Mononuclear cell (primary cell): ENCODE measurements around the gene MSMB. TPM values are rescaled to one million over a fixed set of nuclear protein-coding genes. Genes with fewer than 3 reads are reported as not detected.

Experiments
- H3K27me3 ChIP-seq: 2 replicates; pipeline ENCODE4 v1.6.0; 2011; ENCODE audit warnings: low read length, control low read depth; ENCODE audit not compliant: insufficient read depth
- H3K4me1 ChIP-seq: 2 replicates; pipeline ENCODE4 v1.5.1; 2011; ENCODE audit warnings: mild to moderate bottlenecking, low read length, control low read depth; ENCODE audit not compliant: insufficient read depth
- H3K4me3 ChIP-seq: 2 replicates; pipeline ENCODE4 v1.5.1; 2011; ENCODE audit warnings: mild to moderate bottlenecking, low read length, moderate library complexity
- H3K9me3 ChIP-seq: 2 replicates; pipeline ENCODE4 v1.5.1; 2011; ENCODE audit warnings: low read depth, mild to moderate bottlenecking, control low read depth, low read length
- total RNA-seq: library from RNA; depleted of rRNA; stranded (reverse); fragments of >200 nt; gene quantifications from one replicate; pipeline ENCODE4 v1.2.3, GENCODE V29; 2012

The MSMB gene
- total RNA-seq, 1 donor, result not detected

DNA sequence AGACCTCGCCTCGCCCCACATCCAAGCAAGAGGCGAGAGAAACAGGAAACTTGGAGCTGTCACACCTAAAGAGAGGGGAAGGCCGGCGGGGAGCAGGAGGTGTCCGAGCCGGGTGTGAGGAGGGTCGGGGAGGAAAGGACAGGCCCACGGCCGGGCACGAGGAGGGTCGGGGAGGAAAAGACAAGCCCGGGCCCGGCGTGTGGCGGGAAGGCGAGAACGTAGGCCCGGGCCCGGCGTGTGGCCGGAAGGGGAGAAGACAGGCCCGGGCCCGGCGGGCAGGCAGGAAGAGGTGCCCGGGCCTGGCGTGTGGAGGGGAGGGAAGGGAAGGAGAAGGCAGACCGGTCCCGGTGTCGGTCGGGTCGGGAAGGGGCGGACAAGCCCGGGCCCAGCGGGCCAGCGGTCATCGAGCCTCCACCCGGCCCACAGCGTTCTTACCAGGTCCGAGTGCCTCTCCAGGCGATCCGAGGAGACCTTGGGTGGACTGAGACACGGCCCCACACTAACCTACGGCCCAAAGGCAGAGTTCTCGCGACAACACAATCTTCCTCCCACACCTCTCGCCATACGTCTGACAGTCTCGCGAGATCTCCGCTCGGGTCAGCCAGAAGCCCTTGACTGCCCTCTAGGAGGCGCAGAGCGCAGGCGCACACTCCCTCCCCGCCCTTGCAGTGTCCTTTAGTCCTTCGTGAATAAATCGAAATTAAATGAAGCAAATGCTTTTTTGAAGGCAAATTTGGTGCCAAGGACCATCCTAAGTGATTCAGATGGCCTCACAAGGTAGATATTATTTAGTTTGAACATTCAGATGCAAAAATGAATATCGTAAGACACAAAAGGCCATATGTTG is 15.8 kb downstream of the MSMB start, which contains the start of gene NCOA4:
Gene NCOA4, minus strand, starts transcription at position 533 of the 847 bp plus-strand sequence. CDS start 13,943 bp downstream, outside the sequence.
- Histone ChIP-seq H3K4me3 (peak within 1 kb of the TSS; percentile 82), H3K4me1 (peaks cover 53% of the 10 kb centered on the region), H3K9me3 (no peaks in the 10 kb centered on the region), H3K27me3 (no peaks in the 10 kb centered on the region)

DNA sequence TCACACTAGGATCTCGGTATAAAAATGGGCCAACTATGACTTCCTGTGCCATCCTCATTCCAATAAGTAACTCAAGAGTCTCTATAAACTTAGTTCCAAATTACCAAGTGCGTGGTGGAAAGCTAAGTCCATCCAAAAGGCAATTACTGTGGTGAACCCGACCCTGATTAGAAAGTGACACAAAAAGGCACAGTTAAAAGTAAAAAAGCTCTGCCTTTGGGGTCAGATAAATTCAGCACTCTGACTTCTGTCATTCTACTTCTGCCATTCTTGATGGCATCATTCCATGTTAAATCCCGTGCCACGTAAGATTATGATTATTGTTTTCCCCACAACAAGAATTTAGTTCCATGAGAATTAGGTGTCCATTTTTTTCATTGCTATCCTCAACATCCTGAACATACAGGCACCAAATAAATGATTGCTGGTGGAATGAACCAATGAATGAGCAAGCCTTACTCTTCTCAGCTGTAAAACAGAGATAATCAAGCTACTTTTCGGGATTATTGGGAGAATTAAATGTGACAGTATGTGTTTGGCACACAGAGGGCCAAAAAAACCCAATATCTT is 16.5 kb downstream of the MSMB start:
- Histone ChIP-seq H3K27me3 (no peaks in the 10 kb centered on the region), H3K4me3 (peak overlapping the region; percentile 82), H3K4me1 (peaks cover 60% of the 10 kb centered on the region), H3K9me3 (no peaks in the 10 kb centered on the region)

DNA sequence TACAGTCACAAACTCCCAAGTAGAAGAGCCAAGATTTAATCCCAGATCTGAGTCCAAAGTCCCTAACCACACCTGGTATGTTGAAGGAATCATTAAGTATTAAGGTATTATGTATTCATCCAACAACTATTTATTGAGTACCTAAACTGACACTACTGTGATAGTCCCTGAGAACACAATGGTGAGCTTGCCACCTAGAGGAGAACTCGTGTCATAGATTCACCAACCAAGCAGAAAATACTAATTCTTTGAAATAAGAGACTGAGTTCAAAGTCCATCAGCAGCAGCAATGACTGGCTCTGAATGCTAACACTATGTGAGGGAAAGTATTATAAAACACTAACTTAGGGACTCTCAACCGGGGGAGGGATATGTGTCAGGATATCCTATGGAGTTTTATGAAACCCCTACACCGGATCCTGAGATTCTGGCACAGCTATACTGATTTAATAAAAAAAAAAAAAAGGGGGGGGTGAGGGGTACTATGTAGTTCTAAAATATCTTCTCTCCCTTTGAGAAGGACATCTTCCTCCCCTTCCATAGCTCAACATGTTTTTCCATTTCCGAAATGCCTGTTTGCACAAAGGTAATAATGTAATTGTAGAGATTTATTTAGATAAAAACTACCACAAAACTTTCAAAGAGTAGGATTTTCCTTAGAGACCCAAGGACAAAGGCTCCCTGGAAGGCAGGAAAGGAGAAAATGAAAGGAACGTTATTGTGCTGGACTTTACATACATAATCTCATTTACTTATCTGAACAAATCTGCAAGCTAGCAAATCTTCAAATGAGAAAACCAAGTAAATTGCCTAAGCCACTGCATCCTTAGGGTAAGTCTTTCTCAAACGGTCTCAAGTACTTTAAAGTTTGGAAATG is 17.2 kb downstream of the MSMB start:
- Histone ChIP-seq H3K9me3 (no peaks in the 10 kb centered on the region), H3K27me3 (no peaks in the 10 kb centered on the region), H3K4me3 (peak overlapping the region; percentile 82), H3K4me1 (peaks cover 62% of the 10 kb centered on the region)

DNA sequence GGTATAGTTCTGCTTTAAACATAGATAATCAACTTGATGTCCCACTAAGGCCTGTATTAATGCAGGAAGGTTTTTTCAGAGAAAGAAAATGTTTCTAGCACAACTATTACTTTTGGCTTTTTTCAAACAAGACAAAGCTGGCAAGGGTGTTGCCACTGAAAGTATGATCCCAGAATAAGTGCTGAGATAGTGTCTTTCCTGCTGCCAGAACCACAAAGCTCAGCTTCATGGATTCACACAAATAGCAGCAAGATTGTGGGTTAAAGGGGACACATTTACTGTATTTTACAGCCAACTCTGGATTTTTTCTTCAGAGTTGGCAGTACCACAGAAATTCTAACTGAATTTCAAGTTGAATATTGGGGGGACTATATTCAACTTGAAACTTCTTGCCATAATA is 20.0 kb downstream of the MSMB start:
- H3K27me3 ChIP-seq, result no peaks in the 10 kb centered on the region
- H3K4me3 ChIP-seq, result no peak overlapping the region
- peaks cover 72% of the 10 kb centered on the region for H3K4me1 ChIP-seq
- no peaks in the 10 kb centered on the region for H3K9me3 ChIP-seq

DNA sequence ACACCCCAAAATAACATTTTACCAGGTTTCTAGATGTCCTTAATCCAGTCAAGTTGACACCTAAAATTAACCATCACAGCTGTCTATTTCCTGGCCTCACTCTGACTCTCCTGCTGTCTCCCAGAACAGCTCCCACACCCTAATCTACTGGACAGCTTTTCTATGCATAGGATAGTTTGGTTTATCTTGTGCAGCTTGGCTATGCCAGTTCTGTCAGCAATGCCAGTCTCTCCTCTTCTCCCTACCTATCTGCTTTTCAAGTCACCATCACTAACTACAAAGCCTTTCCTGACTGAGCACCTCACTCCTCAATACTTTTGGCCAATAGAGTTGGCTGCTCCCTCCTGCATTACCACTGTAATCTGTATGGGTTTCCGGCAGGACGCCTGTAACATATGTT is 20.7 kb downstream of the MSMB start:
- peaks cover 72% of the 10 kb centered on the region for H3K4me1 ChIP-seq
- no peaks in the 10 kb centered on the region for H3K27me3 ChIP-seq
- H3K9me3 ChIP-seq, result no peaks in the 10 kb centered on the region
- H3K4me3 ChIP-seq, result no peak overlapping the region

DNA sequence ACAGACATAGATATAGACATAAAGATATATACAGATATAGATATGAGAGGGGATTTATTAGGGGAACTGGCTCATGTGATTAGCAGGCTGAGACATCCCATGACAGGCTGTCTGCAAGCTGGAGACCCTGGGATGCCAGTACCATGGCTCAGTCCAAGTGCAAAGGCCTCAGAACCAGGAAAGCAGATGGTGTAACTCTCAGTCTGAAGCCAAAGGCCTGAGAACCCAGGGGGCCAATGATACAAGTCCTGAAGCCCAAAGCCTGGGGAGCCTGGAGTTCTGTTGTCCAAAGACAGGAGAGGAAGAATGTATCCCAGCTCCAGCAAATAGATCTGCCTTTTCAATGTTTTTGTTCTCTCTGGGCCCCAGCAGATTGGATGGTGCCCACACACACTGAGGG is 21.1 kb downstream of the MSMB start:
- H3K27me3 ChIP-seq, result no peaks in the 10 kb centered on the region
- no peak overlapping the region for H3K4me3 ChIP-seq
- H3K4me1 ChIP-seq, result peaks cover 75% of the 10 kb centered on the region
- H3K9me3 ChIP-seq, result no peaks in the 10 kb centered on the region

DNA sequence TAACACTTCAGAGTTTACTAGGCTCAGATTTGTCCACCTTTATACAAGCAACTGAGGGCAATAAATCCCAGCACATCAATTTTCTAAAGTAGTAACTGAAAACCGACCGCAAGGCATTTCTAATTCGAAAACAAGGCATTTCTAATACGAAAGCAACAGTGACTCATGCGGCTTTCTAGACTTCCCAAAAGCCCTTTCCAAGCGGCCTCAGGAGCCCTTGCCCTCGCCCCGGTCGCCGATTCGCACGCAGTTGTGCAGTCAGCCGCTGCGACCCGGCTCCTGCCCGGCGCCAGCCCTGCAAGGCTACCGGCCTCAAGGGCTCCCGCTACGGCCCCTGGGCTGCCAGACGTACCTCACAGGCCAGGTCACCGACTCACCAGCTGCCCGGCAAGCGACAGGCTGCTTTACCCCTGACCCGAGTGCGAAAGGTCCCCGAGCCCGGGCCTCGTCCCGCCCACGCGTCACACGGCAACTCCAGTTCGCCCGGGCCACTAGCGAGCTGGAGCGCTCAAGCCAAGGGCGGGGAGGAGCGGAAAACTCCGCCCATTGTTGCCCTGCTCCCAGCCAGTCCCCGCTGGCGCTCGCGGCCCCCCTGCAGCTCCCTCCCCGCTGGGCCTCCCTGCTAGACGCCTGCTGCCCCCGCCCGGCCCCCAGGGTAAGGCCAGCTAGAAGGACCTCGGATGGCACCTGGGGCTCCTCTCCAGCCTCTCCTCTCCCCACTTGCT is 22.9 kb downstream of the MSMB start:
- H3K4me3 ChIP-seq, result peak overlapping the region; percentile 59
- H3K27me3 ChIP-seq, result no peaks in the 10 kb centered on the region
- H3K9me3 ChIP-seq, result no peaks in the 10 kb centered on the region
- peaks cover 75% of the 10 kb centered on the region for H3K4me1 ChIP-seq

DNA sequence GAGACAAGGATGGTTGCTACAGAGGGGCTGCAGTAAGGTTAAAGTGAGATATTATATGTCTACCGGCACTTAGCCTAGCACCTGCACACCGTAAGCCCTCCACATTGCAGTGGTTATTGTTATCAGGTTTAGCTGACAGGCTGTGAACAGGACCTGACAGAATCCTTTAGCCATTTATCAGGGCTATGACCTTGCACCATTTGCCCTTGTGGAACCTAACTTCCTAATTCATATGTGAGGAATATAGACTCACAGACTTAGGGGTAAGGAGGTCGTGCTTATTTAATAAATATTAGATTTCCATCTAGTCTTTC is 25.8 kb downstream of the MSMB start:
- H3K4me3 ChIP-seq, result peak overlapping the region; percentile 59
- peaks cover 67% of the 10 kb centered on the region for H3K4me1 ChIP-seq
- no peaks in the 10 kb centered on the region for H3K27me3 ChIP-seq
- no peaks in the 10 kb centered on the region for H3K9me3 ChIP-seq

DNA sequence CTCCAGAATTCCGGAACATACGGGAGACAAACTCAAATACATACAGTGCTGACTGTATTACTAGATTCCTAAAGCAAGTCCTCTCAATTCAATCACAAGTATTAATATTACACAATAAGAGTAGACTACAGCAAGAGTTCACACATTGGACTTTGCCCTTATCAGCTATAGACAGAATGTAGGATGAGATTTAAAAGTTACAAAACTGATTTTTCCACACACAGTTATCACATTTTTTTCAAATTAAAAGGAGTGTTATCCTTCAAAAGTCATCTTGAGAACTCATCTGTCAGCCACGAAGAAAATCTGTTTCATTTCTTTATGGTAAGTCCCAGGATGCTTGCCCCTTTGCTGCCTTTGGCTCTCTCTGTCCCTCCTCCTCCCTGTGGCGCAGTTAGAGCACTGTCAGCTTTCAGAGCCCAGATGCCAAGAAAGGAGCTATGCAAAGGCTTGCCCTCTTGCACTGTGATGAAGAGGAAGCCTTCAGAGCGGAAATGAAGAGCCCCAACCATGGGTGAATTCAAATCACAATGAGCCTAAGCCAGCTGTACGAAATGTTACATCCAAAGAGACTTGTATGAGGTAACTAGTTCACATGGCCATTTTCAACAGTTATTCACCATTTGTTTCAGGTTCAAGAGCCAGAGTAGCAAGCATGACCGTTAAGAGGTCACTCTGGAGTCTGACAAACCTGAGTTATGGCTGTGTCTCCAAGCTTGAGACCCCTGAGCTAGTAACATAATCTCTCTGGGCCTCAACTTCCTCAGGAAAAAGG is 26.3 kb downstream of the MSMB start:
- Histone ChIP-seq H3K9me3 (no peaks in the 10 kb centered on the region), H3K4me3 (peak overlapping the region; percentile 59), H3K27me3 (no peaks in the 10 kb centered on the region), H3K4me1 (peaks cover 61% of the 10 kb centered on the region)

DNA sequence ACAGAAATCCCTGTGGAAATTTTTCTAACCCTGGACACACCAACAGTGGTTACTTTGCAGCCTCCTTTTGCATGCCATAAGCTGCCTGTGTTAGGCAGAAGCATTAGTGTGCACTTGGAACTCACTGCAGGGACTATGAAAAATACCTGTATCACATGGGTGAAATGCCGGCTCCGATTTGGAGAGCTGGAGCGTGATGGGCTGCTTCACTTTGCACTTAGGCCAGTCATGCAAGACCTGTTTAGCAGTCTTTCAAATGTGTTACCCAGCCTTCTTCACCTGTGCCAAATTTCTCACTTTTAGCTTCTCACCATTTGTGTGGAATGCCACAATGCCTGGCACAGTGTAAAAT is 26.9 kb downstream of the MSMB start:
- H3K27me3 ChIP-seq, result no peaks in the 10 kb centered on the region
- peak overlapping the region; percentile 9 for H3K4me3 ChIP-seq
- H3K9me3 ChIP-seq, result no peaks in the 10 kb centered on the region
- peaks cover 59% of the 10 kb centered on the region for H3K4me1 ChIP-seq

DNA sequence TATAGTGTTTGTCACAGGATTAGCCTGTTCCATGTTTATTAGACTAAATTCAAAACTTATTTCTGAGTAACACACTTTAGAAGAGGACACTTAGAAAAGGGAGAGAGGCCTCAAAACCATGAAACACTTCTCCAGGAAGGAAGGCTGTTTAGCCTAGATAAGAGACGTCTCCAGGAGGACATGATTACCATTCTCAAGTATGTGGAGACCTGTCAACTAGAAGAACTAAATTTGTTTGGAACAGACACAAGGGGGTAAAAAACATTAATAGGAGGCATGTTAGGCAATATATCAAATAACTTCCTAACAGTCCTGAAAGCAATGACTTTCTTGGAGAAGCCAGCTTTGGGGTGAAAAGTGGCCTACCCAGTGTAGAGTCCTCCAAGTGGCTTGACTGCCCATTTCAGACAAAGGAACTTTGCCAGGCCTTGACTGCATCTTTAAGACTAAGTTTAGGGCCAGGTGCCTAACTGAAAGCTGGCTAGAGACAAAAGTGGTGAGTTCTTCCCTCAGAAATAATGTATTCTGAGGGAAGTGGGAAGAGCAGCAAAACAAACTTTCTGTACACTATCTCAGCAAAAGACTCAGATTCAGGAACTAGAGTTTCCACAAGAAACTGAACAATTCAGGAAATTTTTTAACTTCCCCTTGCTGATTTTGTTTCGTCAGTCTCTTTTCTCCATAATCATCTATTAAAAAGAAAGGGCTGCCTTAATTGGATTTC is 27.5 kb downstream of the MSMB start:
- Histone ChIP-seq H3K9me3 (no peaks in the 10 kb centered on the region), H3K4me3 (peak overlapping the region; percentile 9), H3K4me1 (peaks cover 58% of the 10 kb centered on the region), H3K27me3 (no peaks in the 10 kb centered on the region)

DNA sequence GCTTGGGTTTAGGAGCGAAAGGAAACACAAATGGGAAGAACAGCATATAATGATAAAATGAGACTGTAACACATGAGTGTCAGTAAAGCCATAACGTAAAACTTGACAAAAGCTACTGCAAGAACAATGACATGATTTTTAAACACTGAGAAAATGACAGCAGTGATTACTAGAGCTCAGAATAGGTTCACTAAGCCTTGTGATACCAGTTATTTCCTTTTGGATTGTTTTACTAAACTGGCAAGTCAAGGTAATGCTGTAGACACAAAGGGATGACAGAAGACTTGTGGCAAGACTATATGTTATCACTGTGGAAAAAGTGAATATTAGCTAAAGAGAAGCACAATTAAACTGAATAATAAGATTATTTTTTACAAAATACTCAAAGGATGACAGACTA is 28.3 kb downstream of the MSMB start:
- Histone ChIP-seq H3K4me3 (no peak overlapping the region), H3K9me3 (no peaks in the 10 kb centered on the region)

DNA sequence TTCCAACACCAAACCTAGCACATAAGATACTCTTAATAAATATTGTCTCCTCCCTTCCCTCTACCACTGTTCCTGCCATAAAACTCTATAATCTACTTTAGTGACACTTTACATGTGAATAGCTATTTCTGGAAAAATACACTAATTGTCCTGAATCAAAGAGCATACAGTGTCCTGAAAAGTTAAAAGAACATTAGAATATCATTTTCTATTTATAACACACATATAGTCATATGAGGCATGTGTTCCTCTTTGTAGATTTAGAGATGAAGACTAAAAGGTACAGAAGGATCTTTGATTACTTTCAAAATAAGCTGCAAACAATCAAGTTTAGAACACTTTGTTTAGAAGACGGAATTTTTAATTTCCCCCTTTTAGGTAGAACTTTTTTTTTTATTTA is 29.3 kb downstream of the MSMB start:
- Histone ChIP-seq H3K4me3 (no peak overlapping the region), H3K9me3 (no peaks in the 10 kb centered on the region), H3K4me1 (peaks cover 45% of the 10 kb centered on the region), H3K27me3 (no peaks in the 10 kb centered on the region)

More for the DNA sequence above, 28.3 kb downstream of the MSMB start:
- Histone ChIP-seq H3K4me1 (peaks cover 54% of the 10 kb centered on the region), H3K27me3 (no peaks in the 10 kb centered on the region)

DNA sequence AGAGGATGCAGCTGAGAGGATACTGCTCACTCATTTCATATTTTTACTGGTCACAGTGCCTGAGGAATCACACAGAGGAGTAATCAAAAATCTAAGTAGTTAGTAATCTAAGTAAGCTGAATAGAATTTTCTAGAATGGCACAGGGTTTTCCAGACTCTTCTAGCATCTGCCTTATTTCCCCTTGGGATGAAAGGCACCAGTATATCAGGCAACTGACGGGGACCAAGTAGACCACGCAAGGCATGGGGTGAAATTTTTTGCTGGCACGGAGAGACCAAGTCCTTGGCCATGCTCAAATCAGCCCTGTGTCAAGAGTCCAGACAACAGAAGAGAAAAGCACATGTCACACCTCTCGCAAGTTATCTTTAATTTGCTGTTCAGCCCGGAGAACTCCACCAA is 29.9 kb downstream of the MSMB start:
- no peak overlapping the region for H3K4me3 ChIP-seq
- no peaks in the 10 kb centered on the region for H3K9me3 ChIP-seq
- peaks cover 41% of the 10 kb centered on the region for H3K4me1 ChIP-seq
- H3K27me3 ChIP-seq, result no peaks in the 10 kb centered on the region
